ENCODE results near the gene NR2F1. TPM values are rescaled to one million over a fixed set of nuclear protein-coding genes. Genes with fewer than 3 reads are reported as not detected.

Gene NR2F1
- total RNA-seq, 1 experiment from 2014 or later = 1.3 TPM

DNA sequence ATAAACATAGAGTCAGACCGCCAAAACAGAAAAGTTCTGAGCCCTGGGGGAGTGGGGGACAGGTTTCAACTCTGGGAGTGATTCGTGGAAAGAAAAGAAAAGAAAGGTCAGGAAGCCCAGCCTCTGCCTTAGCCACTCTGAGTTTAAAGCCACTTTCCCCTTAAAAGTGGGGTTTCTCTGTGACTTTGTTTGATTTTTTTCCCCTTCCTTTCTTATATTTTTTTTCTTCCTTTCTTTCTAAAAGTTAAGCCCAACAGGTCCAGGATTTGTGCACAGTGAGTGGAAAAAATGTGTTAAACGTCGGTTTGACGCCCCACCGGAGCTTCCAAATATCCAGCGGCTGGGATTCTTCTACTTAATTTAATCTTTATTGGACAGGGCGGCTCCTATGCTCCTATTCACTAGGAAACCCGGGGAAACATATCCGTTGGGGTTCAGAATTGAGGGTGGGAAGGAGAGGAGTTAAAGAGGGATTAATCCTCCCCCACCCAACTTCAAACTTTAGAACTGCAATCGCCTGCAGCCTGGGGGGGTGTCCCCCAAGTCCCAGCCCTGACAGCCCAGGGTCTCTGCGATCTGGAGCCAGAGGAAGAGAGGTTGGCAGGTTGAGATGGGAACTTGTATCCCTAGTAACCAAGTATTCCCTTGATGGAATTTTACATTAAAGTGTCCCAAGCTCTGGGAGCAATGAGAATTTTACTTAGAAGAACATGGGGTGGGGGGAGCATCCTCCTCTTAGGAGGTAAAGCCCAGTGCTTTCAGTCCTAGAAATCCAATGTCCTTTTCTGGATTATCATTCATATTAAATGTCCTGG is 8.3 kb upstream of the NR2F1 start:
- BruUV-seq (replicated peaks) = no TSS peak
- H3K36me3 ChIP-seq (ENCODE audit: low read depth) = peaks cover 7% of the 10 kb centered on the region; the same call in 1 of the 2 replicates
- H3K4me3 ChIP-seq = no peak overlapping the region
- DNase-seq = no peak
- H3K79me2 ChIP-seq (ENCODE audit: low read depth) = peaks cover 28% of the 10 kb centered on the region
- POLR2A ChIA-PET (ENCODE audit: unreplicated experiment) = no interaction called here
- no peak overlapping the region for H3K27ac ChIP-seq
- 0 out of 2 replicates have a peak, but pooled peaks cover 6% of the 10 kb centered on the region for H3K4me1 ChIP-seq (replicated peaks; ENCODE audit: insufficient read depth)
- intact Hi-C loops (cut with micrococcal nuclease; ENCODE audit: unreplicated experiment) = no loop called here
- H4K20me1 ChIP-seq (ENCODE audit: insufficient read depth) = no peaks in the 10 kb centered on the region
- no peaks in the 10 kb centered on the region for H3F3A ChIP-seq (ENCODE audit: insufficient read depth, low read depth)
- TF ChIP-seq, protein P1, sequence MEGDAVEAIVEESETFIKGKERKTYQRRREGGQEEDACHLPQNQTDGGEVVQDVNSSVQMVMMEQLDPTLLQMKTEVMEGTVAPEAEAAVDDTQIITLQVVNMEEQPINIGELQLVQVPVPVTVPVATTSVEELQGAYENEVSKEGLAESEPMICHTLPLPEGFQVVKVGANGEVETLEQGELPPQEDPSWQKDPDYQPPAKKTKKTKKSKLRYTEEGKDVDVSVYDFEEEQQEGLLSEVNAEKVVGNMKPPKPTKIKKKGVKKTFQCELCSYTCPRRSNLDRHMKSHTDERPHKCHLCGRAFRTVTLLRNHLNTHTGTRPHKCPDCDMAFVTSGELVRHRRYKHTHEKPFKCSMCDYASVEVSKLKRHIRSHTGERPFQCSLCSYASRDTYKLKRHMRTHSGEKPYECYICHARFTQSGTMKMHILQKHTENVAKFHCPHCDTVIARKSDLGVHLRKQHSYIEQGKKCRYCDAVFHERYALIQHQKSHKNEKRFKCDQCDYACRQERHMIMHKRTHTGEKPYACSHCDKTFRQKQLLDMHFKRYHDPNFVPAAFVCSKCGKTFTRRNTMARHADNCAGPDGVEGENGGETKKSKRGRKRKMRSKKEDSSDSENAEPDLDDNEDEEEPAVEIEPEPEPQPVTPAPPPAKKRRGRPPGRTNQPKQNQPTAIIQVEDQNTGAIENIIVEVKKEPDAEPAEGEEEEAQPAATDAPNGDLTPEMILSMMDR (conservative IDR thresholded peaks at IDR 0.05) = no peak
- CTCF ChIA-PET = no interaction called here
- H3K9me3 ChIP-seq (ENCODE audit: insufficient read depth, low read depth) = peaks cover 7% of the 10 kb centered on the region; the same call in 1 of the 2 replicates
- H2AFZ ChIP-seq = no peak overlapping the region
- H3K27me3 ChIP-seq (ENCODE audit: insufficient read depth, low read depth) = no peaks in the 10 kb centered on the region
- no peak overlapping the region for H3K4me2 ChIP-seq
- H3K9me2 ChIP-seq (ENCODE audit: insufficient read depth) = no peaks in the 10 kb centered on the region

DNA sequence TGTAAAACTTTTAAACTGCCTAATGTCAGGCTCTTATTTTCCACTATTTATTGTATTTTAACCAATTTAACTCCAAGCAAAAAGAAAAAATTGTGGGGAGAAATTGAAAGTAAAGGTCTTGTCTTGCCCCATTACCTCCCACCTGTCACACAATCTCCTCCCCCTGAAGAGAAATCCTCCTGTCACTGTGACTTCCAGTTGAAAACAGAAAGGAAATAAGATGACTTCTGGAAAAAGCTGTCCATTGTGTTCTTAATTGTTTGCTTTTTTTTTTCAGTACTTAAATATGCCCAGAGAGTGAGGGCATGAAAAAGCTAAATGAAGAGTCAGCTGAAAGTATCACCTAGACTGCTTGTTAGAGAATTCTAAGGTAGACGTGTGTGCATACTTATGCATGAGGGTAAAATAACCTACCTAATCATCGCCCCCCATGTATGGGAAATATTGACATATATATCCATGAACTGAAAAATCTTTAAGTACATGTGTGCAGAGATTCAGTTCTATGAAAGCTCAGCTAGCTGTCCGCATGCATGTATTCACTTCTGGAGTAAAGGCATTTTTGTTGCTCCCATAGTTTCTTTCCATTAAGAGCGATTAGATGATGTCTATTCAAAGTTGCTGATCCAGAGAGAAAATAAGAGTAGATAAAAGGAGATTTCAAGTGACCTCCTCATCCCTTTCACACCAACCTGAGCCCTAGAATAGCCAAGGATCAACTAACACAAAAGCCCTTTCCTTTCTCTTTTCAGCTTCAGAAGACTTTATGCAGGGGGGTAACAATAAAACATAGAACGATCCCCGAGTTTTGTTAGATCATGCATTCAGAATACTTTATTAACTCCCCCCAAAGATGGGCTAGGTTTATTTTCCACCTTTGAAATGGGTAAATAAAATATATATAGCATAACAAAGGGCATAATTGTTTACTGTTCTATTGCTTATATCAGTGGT is 7.3 kb upstream of the NR2F1 start:
- H3K27ac ChIP-seq = no peak overlapping the region
- H2AFZ ChIP-seq = no peak overlapping the region
- TF ChIP-seq EZH2 (IDR thresholded peaks at IDR 0.05; ENCODE audit: low read depth) = no peak
- TF ChIP-seq, protein P1 (conservative IDR thresholded peaks at IDR 0.05) = no peak
- ChIA-PET POLR2A (ENCODE audit: unreplicated experiment) (no interaction called here), CTCF (interaction anchor here (0.6 kb wide), 1 partner anchor 1050 kb away, joined by 3 read pairs; no protein-coding TSS in a partner anchor)
- peaks cover 7% of the 10 kb centered on the region; the same call in 1 of the 2 replicates for H3K9me3 ChIP-seq (ENCODE audit: insufficient read depth, low read depth)
- 0 out of 2 replicates have a peak, but pooled peaks cover 6% of the 10 kb centered on the region for H3K4me1 ChIP-seq (replicated peaks; ENCODE audit: insufficient read depth)
- no peaks in the 10 kb centered on the region for H3K27me3 ChIP-seq (ENCODE audit: insufficient read depth, low read depth)
- DNase-seq = no peak
- no TSS peak for BruUV-seq (replicated peaks)
- H3K36me3 ChIP-seq (ENCODE audit: low read depth) = peaks cover 7% of the 10 kb centered on the region; the same call in 1 of the 2 replicates
- H3K9me2 ChIP-seq (ENCODE audit: insufficient read depth) = no peaks in the 10 kb centered on the region
- no peaks in the 10 kb centered on the region for H3F3A ChIP-seq (ENCODE audit: insufficient read depth, low read depth)
- no peak overlapping the region for H3K4me3 ChIP-seq
- peaks cover 37% of the 10 kb centered on the region for H3K79me2 ChIP-seq (ENCODE audit: low read depth)
- intact Hi-C loops (cut with micrococcal nuclease; ENCODE audit: unreplicated experiment) = no loop called here
- no peaks in the 10 kb centered on the region for H4K20me1 ChIP-seq (ENCODE audit: insufficient read depth)
- no peak overlapping the region for H3K4me2 ChIP-seq
